H1 (cell line): ENCODE data around the gene UPB1. TPM values are rescaled to one million over a fixed set of nuclear protein-coding genes. Genes with fewer than 3 reads are reported as not detected.

Experiments used
- CTCF ChIA-PET: fragments of 300-600 bp; sonication (Branson Sonifier 250); formaldehyde crosslinking; loops from one replicate; lab custom pipeline; 2021; ENCODE audit not compliant: partially characterized antibody; lab: Charles Lee
- POLR2A ChIA-PET: fragments of 300-600 bp; sonication (Branson Sonifier 250); formaldehyde crosslinking; loops from one replicate; lab custom pipeline; 2021; ENCODE audit warnings: inconsistent platforms; ENCODE audit not compliant: partially characterized antibody; lab: Charles Lee
- DNase-seq, 2 experiments: peaks; one replicate each; pipeline versions ENCODE4 v3.0.0 to v3.0.0-alpha.2; 2010 to 2022; ENCODE audit warnings: low spot score in 2 of 2, low read depth in 1 of 2, mixed read lengths in 1 of 2
- FAIRE-seq: peaks from 2 replicates; lab custom pipeline; 2011; peaks lifted over from hg19 to GRCh38; lab: Jason Lieb, UNC
- H2AFZ ChIP-seq: 2 replicates; pipeline ENCODE4 v1.8.1; 2012; ENCODE audit warnings: low read length, inconsistent platforms
- H2AK5ac ChIP-seq: 2 replicates; pipeline ENCODE4 v1.6.1; 2013; ENCODE audit warnings: low read depth, low read length
- H2BK120ac ChIP-seq: replicated peaks from 2 replicates; pipeline ENCODE3; 2013; ENCODE audit warnings: low read depth, low read length, inconsistent platforms
- H2BK12ac ChIP-seq: 2 replicates; pipeline ENCODE4 v1.6.1; 2013; ENCODE audit warnings: low read depth, low read length
- H2BK15ac ChIP-seq: 2 replicates; pipeline ENCODE4 v1.6.1; 2013; ENCODE audit warnings: low read length
- H2BK20ac ChIP-seq: 2 replicates; pipeline ENCODE4 v1.6.1; 2013; ENCODE audit warnings: low read length
- H2BK5ac ChIP-seq: 2 replicates; pipeline ENCODE4 v1.6.1; 2013; ENCODE audit warnings: low read depth, low read length
- H3K14ac ChIP-seq: 2 replicates; pipeline ENCODE4 v1.6.1; 2013; ENCODE audit warnings: inconsistent platforms; ENCODE audit not compliant: insufficient read length
- H3K18ac ChIP-seq: 2 replicates; pipeline ENCODE4 v1.6.1; 2013; ENCODE audit warnings: low read length; ENCODE audit errors: extremely low read depth
- H3K23ac ChIP-seq: 2 replicates; pipeline ENCODE4 v1.6.1; 2013; ENCODE audit warnings: inconsistent platforms; ENCODE audit not compliant: insufficient read length
- H3K23me2 ChIP-seq: 2 replicates; pipeline ENCODE4 v1.6.1; 2013; ENCODE audit warnings: low read depth, low read length
- H3K27ac ChIP-seq: 2 replicates; pipeline ENCODE4 v1.6.1; 2011; ENCODE audit warnings: low read depth, low read length, inconsistent platforms
- H3K27me3 ChIP-seq, 4 experiments: replicated peaks in 1 of 4; 1 replicate in 1 of 4; 2 replicates in 3 of 4; pipeline versions ENCODE4 v1.6.1 to v1.8.1; 2011 to 2013; ENCODE audit warnings: low read length in 3 of 4, mild to moderate bottlenecking in 3 of 4, inconsistent platforms in 2 of 4, mixed read lengths in 2 of 4, moderate library complexity in 1 of 4; ENCODE audit not compliant: control insufficient read depth in 3 of 4, insufficient read depth in 3 of 4; ENCODE audit errors: extremely low read depth in 1 of 4
- H3K36me3 ChIP-seq, 4 experiments: 2 replicates each; pipeline versions ENCODE4 v1.6.1 to v1.8.1; 2011 to 2013; ENCODE audit warnings: mild to moderate bottlenecking in 4 of 4, low read length in 3 of 4, moderate library complexity in 2 of 4, control low read depth in 1 of 4, inconsistent platforms in 1 of 4; ENCODE audit not compliant: insufficient read depth in 4 of 4, control insufficient read depth in 2 of 4
- H3K4ac ChIP-seq: replicated peaks from 2 replicates; pipeline ENCODE3; 2013; ENCODE audit warnings: low read length, low read depth, mixed read lengths, inconsistent platforms; ENCODE audit not compliant: insufficient read length
- H3K4me1 ChIP-seq, 4 experiments: replicated peaks in 1 of 4; 1 replicate in 1 of 4; 2 replicates in 3 of 4; pipeline versions ENCODE4 v1.6.1 to v1.8.1; 2011 to 2013; ENCODE audit warnings: low read length in 3 of 4, inconsistent platforms in 2 of 4, mixed read lengths in 1 of 4; ENCODE audit not compliant: insufficient read depth in 4 of 4, control insufficient read depth in 3 of 4
- H3K4me2 ChIP-seq, 2 experiments: 2 replicates each; pipeline versions ENCODE4 v1.6.1 to v1.8.1; 2011 to 2013; ENCODE audit warnings: low read depth in 2 of 2, low read length in 2 of 2, control low read depth in 1 of 2, inconsistent platforms in 1 of 2, mild to moderate bottlenecking in 1 of 2; ENCODE audit not compliant: insufficient read depth in 1 of 2
- H3K4me3 ChIP-seq, 4 experiments: fragments of 200-600, 300-600 bp in 1 of 4; sonication (generic), shearing (Covaris generic), sonication (Bioruptor Twin) in 1 of 4; 2 replicates each; pipeline versions ENCODE4 v1.5.1 to v1.8.1; 2011 to 2016; ENCODE audit warnings: low read length in 4 of 4, low read depth in 3 of 4, control low read depth in 2 of 4, inconsistent platforms in 2 of 4, mild to moderate bottlenecking in 2 of 4, mixed read lengths in 1 of 4, moderate library complexity in 1 of 4; ENCODE audit not compliant: insufficient read depth in 2 of 4; ENCODE audit errors: extremely low read depth in 1 of 4
- H3K56ac ChIP-seq: replicated peaks from 2 replicates; pipeline ENCODE3; 2013; ENCODE audit warnings: low read depth, mild to moderate bottlenecking, mixed read lengths, low read length, inconsistent platforms; ENCODE audit not compliant: insufficient read length
- H3K79me1 ChIP-seq: 2 replicates; pipeline ENCODE4 v1.6.1; 2013; ENCODE audit warnings: low read depth, low read length, control low read depth
- H3K79me2 ChIP-seq, 2 experiments: 2 replicates each; pipeline versions ENCODE4 v1.6.1 to v1.8.1; 2012 to 2013; ENCODE audit warnings: low read length in 2 of 2, mild to moderate bottlenecking in 2 of 2, inconsistent platforms in 1 of 2; ENCODE audit not compliant: insufficient read depth in 2 of 2, control insufficient read depth in 1 of 2
- H3K9ac ChIP-seq, 4 experiments: replicated peaks in 1 of 4; 1 replicate in 1 of 4; 2 replicates in 3 of 4; pipeline versions ENCODE4 v1.6.1 to v1.8.1; 2011 to 2013; ENCODE audit warnings: low read depth in 3 of 4, low read length in 3 of 4, control low read depth in 2 of 4, mild to moderate bottlenecking in 2 of 4, moderate library complexity in 2 of 4, inconsistent platforms in 1 of 4; ENCODE audit errors: extremely low read depth in 1 of 4
- H3K9me3 ChIP-seq, 2 experiments: 2 replicates each; pipeline versions ENCODE4 v1.6.1 to v1.8.1; 2012 to 2013; ENCODE audit warnings: mild to moderate bottlenecking in 2 of 2, moderate library complexity in 2 of 2, control low read depth in 1 of 2, inconsistent platforms in 1 of 2, low read depth in 1 of 2, low read length in 1 of 2, mixed read lengths in 1 of 2; ENCODE audit not compliant: insufficient read depth in 2 of 2
- H4K20me1 ChIP-seq, 2 experiments: replicated peaks in 1 of 2; 2 replicates each; pipeline versions ENCODE3 to v1.8.1; 2011 to 2013; ENCODE audit warnings: inconsistent platforms in 2 of 2, low read length in 2 of 2, mild to moderate bottlenecking in 1 of 2; ENCODE audit not compliant: insufficient read depth in 2 of 2, control insufficient read depth in 1 of 2
- H4K5ac ChIP-seq: 2 replicates; pipeline ENCODE4 v1.6.1; 2013; ENCODE audit warnings: low read length, low read depth, mixed read lengths, inconsistent platforms; ENCODE audit not compliant: insufficient read length
- H4K8ac ChIP-seq: 2 replicates; pipeline ENCODE4 v1.8.0; 2013; ENCODE audit warnings: mild to moderate bottlenecking, moderate library complexity, low read length, inconsistent platforms; ENCODE audit not compliant: insufficient read depth; ENCODE audit errors: extremely low read depth
- H4K91ac ChIP-seq: replicated peaks from 2 replicates; pipeline ENCODE3; 2013; ENCODE audit warnings: low read length, mixed read lengths, inconsistent platforms; ENCODE audit not compliant: insufficient read length
- ASH2L ChIP-seq: fragments of 200-600, 300-600 bp; sonication (generic); IDR thresholded peaks from one replicate; pipeline ENCODE4 v1.7.1; 2017; ENCODE audit warnings: low read length
- ATF3 ChIP-seq: IDR thresholded peaks from 2 replicates; pipeline ENCODE4 v1.6.1; 2011; ENCODE audit warnings: low read depth, mild to moderate bottlenecking, low read length; ENCODE audit not compliant: insufficient read depth
- BCL11A ChIP-seq, 2 experiments: IDR thresholded peaks; one replicate each; pipeline ENCODE4 v1.6.1; 2011; ENCODE audit warnings: low read depth in 2 of 2, low read length in 2 of 2, mild to moderate bottlenecking in 2 of 2
- CBX5 ChIP-seq: fragments of 300-800, 300-1000 bp; sonication (generic); IDR thresholded peaks from 2 replicates; pipeline ENCODE4 v1.7.1; 2016; ENCODE audit warnings: antibody characterized with exemption, low read length, low read depth
- CTCF ChIP-seq, 3 experiments: IDR thresholded peaks; 1 replicate in 2 of 3; 2 replicates in 1 of 3; pipeline versions ENCODE4 v1.5.1 to v1.6.1; 2011; ENCODE audit warnings: low read length in 3 of 3, mild to moderate bottlenecking in 3 of 3, inconsistent platforms in 2 of 3, low read depth in 1 of 3, moderate library complexity in 1 of 3; ENCODE audit not compliant: insufficient read depth in 1 of 3; ENCODE audit errors: control extremely low read depth in 1 of 3
- KDM1A ChIP-seq: fragments of 200-600, 300-600 bp; sonication (generic); IDR thresholded peaks from 2 replicates; pipeline ENCODE4 v1.7.1; 2016; ENCODE audit warnings: mild to moderate bottlenecking, low read length, borderline replicate concordance
- MAFK ChIP-seq: IDR thresholded peaks from 2 replicates; pipeline ENCODE4 v1.6.1; 2012; ENCODE audit warnings: low read depth, mild to moderate bottlenecking, improper control_type of control experiment, low read length
- RNF2 ChIP-seq: fragments of 200-900, 300-1000 bp; sonication (generic); IDR thresholded peaks from 2 replicates; pipeline ENCODE4 v1.7.1; 2016; ENCODE audit warnings: borderline replicate concordance, low read depth, mild to moderate bottlenecking, antibody characterized with exemption, low read length; ENCODE audit not compliant: poor library complexity, severe bottlenecking; ENCODE audit errors: missing control alignments
- TBP ChIP-seq: IDR thresholded peaks from 2 replicates; pipeline ENCODE4 v1.6.1; 2011; ENCODE audit warnings: low read depth, low read length, improper control_type of control experiment
- WGBS, 2 experiments: shearing (Covaris generic) in 1 of 2; methylation state at CpG; one replicate each; pipeline versions ENCODE4 v1.1.6 to v1.1.7; 2013 to 2015; ENCODE audit warnings: low lambda C conversion rate in 2 of 2, mixed read lengths in 2 of 2, inconsistent platforms in 1 of 2, low coverage in 1 of 2, missing lambda C conversion rate in 1 of 2; ENCODE audit not compliant: insufficient replicate concordance in 2 of 2, insufficient coverage in 1 of 2, insufficient read length in 1 of 2; ENCODE audit errors: extremely low coverage in 1 of 2, missing lambda C conversion rate in 1 of 2; 5-methylcytosine and 5-hydroxymethylcytosine counted together
- polyA plus RNA-seq, 7 experiments: library from polyadenylated mRNA; depleted of rRNA in 3 of 7; stranded (reverse) in 5 of 7; unstranded in 2 of 7; fragments of >200 nt in 5 of 7; fragments of 200-250 nt in 2 of 7; gene quantifications; 1 replicate in 5 of 7; 2 replicates in 1 of 7; 4 replicates in 1 of 7; pipeline versions ENCODE4 v1.2.1 to v1.2.3, GENCODE V29; 2011 to 2013; ENCODE audit warnings: missing spikeins in 2 of 7, mixed read lengths in 2 of 7
- total RNA-seq: library from RNA; stranded (reverse); fragmentation: NEBNext Ultra II Directional; extraction: Animal tissue kit (Norgen Biotek cat#: 25700); gene quantifications from 2 replicates; pipeline ENCODE4 v1.2.1, GENCODE V29; 2021

The UPB1 gene
- total and polyA plus RNA-seq, 2 of the 8 experiments (the other 6 are each of a cell fraction or from before 2014, with no cell fraction given): 0.09 TPM; not detected in 1

- no peak overlapping the region for H3K27ac ChIP-seq
- H3K4me2 ChIP-seq: no peak overlapping the region
- no peaks in the 10 kb centered on the region for H3K79me2 ChIP-seq
- H3K4me1 ChIP-seq: no peaks in the 10 kb centered on the region; a peak in 1 of 7 replicates
- no peak overlapping the region for H3K14ac ChIP-seq
- ChIA-PET POLR2A (interaction anchor here (1.1 to 4.4 kb wide), 7 partner anchors 9 to 20 kb away, joined by 3 to 26 read pairs (median 4); partner anchors contain the start of gene LRRC75B), CTCF (interaction anchor here (1.3 to 1.5 kb wide), 2 partner anchors 7 to 226 kb away, joined by 3 to 4 read pairs; no protein-coding TSS in a partner anchor)
- H3K23ac ChIP-seq: no peak overlapping the region
- no peak overlapping the region for H2BK12ac ChIP-seq
- H4K8ac ChIP-seq: no peak overlapping the region
- FAIRE-seq: no peak
- no peak overlapping the region for H4K5ac ChIP-seq
- no peak overlapping the region for H3K4me3 ChIP-seq
- H3K9me3 ChIP-seq: no peaks in the 10 kb centered on the region
- H3K4ac ChIP-seq: no peak overlapping the region
- no peak overlapping the region for H4K91ac ChIP-seq
- no peak overlapping the region for H3K9ac ChIP-seq
- peaks cover 2 to 4% of the 10 kb centered on the region in 2 experiments for H4K20me1 ChIP-seq
- H3K18ac ChIP-seq: no peak overlapping the region
- no peak overlapping the region for H3K56ac ChIP-seq
- no peak for DNase-seq
- H3K23me2 ChIP-seq: no peaks in the 10 kb centered on the region
- H2BK20ac ChIP-seq: no peak overlapping the region
- H3K27me3 ChIP-seq: no peaks in the 10 kb centered on the region
- 0 out of 2 replicates have a peak, but pooled peaks cover 2% of the 10 kb centered on the region for H3K79me1 ChIP-seq
- no peak overlapping the region for H2BK15ac ChIP-seq
- peaks cover 15 to 30% (median 24%) of the 10 kb centered on the region in 4 experiments for H3K36me3 ChIP-seq
- no peak overlapping the region for H2BK120ac ChIP-seq
- WGBS, 2 experiments: 77% methylated on average over 1 of the region's 1 CpG; no CpG with 5 or more reads in 1 of the 2 experiments
- H2AFZ ChIP-seq: no peak overlapping the region
- H2AK5ac ChIP-seq: no peak overlapping the region
- H2BK5ac ChIP-seq: no peak overlapping the region
- TF ChIP-seq ASH2L (no peak), BCL11A (IDR thresholded peaks at IDR 0.05; ENCODE audit: low read depth in 2 of 2, low read length in 2 of 2) (no peak), CTCF (IDR thresholded peaks at IDR 0.05; ENCODE audit: control extremely low read depth in 1 of 3, insufficient read depth in 1 of 3, low read depth in 1 of 3, low read length in 3 of 3) (no peak), MAFK (no peak), RNF2 (no peak), TBP (no peak), CBX5 (no peak), KDM1A (no peak), ATF3 (no peak)
Measured at GRCh38 chr22:24576778-24577177, 81.6 kb downstream of the UPB1 start.
